SK-N-SH treated with all-trans-retinoic acid at 6 μM for 48 hours (cell line): Measurements from ENCODE around the gene ARHGEF25.
"Not testable (repeated sequence)": the region's sequence is repeated elsewhere in the genome, so short reads cannot be mapped to it uniquely, and the experiment has no call there.

Experiments
- ATAC-seq: fragments of 200-7000 bp; cut with Tn5 transposase; 3 replicates; pipeline ENCODE4 v1.9.1; 2020; ENCODE audit warnings: mild to moderate bottlenecking, moderate library complexity
- ARNTL ChIP-seq: fragments of 450-650 bp; formaldehyde crosslinking; IDR thresholded peaks from 2 replicates; pipeline ENCODE4 v1.5.0; 2020; ENCODE audit warnings: low read depth, mild to moderate bottlenecking, moderate library complexity, borderline replicate concordance
- BACH2 ChIP-seq: fragments of 250-450 bp; sonication (Bioruptor Pico); IDR thresholded peaks from 2 replicates; pipeline ENCODE4 v1.9.0; 2021; ENCODE audit warnings: mild to moderate bottlenecking, borderline replicate concordance
- CSDC2 ChIP-seq: fragments of 250-450 bp; sonication (Bioruptor Pico); IDR thresholded peaks from 2 replicates; pipeline ENCODE4 v1.5.0; 2020; ENCODE audit warnings: mild to moderate bottlenecking, moderate library complexity
- ESRRG ChIP-seq: fragments of 250-450 bp; sonication (Bioruptor Pico); IDR thresholded peaks from 2 replicates; pipeline ENCODE4 v1.6.1; 2021; ENCODE audit warnings: mild to moderate bottlenecking
- GLIS3 ChIP-seq: fragments of 250-450 bp; sonication (Bioruptor Pico); IDR thresholded peaks from 2 replicates; pipeline ENCODE4 v1.5.0; 2020; ENCODE audit warnings: mild to moderate bottlenecking, moderate library complexity
- ISL1 ChIP-seq: fragments of 250-450 bp; sonication (Bioruptor Pico); IDR thresholded peaks from 2 replicates; pipeline ENCODE4 v2.1.2; 2022; ENCODE audit warnings: mild to moderate bottlenecking, moderate library complexity
- OSR1 ChIP-seq: fragments of 250-450 bp; sonication (Bioruptor Pico); IDR thresholded peaks from 2 replicates; pipeline ENCODE4 v1.8.0; 2022; ENCODE audit warnings: moderate library complexity, mild to moderate bottlenecking, inconsistent platforms
- PPARA ChIP-seq: fragments of 250-450 bp; sonication (Bioruptor Pico); IDR thresholded peaks from 2 replicates; pipeline ENCODE4 v1.5.0; 2020; ENCODE audit warnings: mild to moderate bottlenecking, borderline replicate concordance
- RARB ChIP-seq: fragments of 250-450 bp; sonication (Bioruptor Pico); IDR thresholded peaks from 2 replicates; pipeline ENCODE4 v1.8.0; 2021; ENCODE audit warnings: mild to moderate bottlenecking, moderate library complexity
- SNAI2 ChIP-seq: fragments of 250-450 bp; sonication (Bioruptor Pico); IDR thresholded peaks from 2 replicates; pipeline ENCODE4 v1.5.0; 2020; ENCODE audit warnings: mild to moderate bottlenecking, moderate library complexity
- TCF4 ChIP-seq: fragments of 250-450 bp; sonication (Bioruptor Pico); IDR thresholded peaks from 2 replicates; pipeline ENCODE4 v1.8.0; 2021; ENCODE audit warnings: mild to moderate bottlenecking, moderate library complexity, borderline replicate concordance
- TOX ChIP-seq: fragments of 250-450 bp; sonication (Bioruptor Pico); IDR thresholded peaks from 2 replicates; pipeline ENCODE4 v1.8.0; 2021; ENCODE audit warnings: mild to moderate bottlenecking, moderate library complexity, borderline replicate concordance
- ZC3H10 ChIP-seq: fragments of 250-450 bp; sonication (Bioruptor Pico); IDR thresholded peaks from 2 replicates; pipeline ENCODE4 v1.5.1; 2021; ENCODE audit warnings: mild to moderate bottlenecking, moderate library complexity
- ZFP3 ChIP-seq: fragments of 250-450 bp; sonication (Bioruptor Pico); IDR thresholded peaks from 2 replicates; pipeline ENCODE4 v1.5.0; 2020; ENCODE audit warnings: mild to moderate bottlenecking, moderate library complexity
- ZFP30 ChIP-seq: fragments of 450-650 bp; formaldehyde crosslinking; IDR thresholded peaks from 2 replicates; pipeline ENCODE4 v1.5.0; 2022; ENCODE audit warnings: mild to moderate bottlenecking, moderate library complexity
- ZNF565 ChIP-seq: fragments of 450-650 bp; formaldehyde crosslinking; conservative IDR thresholded peaks from 2 replicates; pipeline ENCODE4 v1.5.0; 2020; ENCODE audit warnings: low read depth, mild to moderate bottlenecking, moderate library complexity
- ZNF70 ChIP-seq: fragments of 450-650 bp; formaldehyde crosslinking; IDR thresholded peaks from 2 replicates; pipeline ENCODE4 v1.5.0; 2020; ENCODE audit warnings: mild to moderate bottlenecking, moderate library complexity
- ZNF8 ChIP-seq: fragments of 450-650 bp; formaldehyde crosslinking; IDR thresholded peaks from 2 replicates; pipeline ENCODE4 v1.5.0; 2020; ENCODE audit warnings: mild to moderate bottlenecking, moderate library complexity
- TF ChIP-seq, protein P1 (sequence below): fragments of 250-450 bp; sonication (Bioruptor Pico); IDR thresholded peaks from 2 replicates; pipeline ENCODE4 v1.5.0; 2020; ENCODE audit warnings: mild to moderate bottlenecking, moderate library complexity
- TF ChIP-seq, protein P2 (sequence below): fragments of 250-450 bp; sonication (Bioruptor Pico); IDR thresholded peaks from 2 replicates; pipeline ENCODE4 v1.8.0; 2021; ENCODE audit warnings: low read depth, mild to moderate bottlenecking, moderate library complexity, borderline replicate concordance
- TF ChIP-seq, protein P3 (sequence below): fragments of 250-450 bp; sonication (Bioruptor Pico); IDR thresholded peaks from 2 replicates; pipeline ENCODE4 v1.5.1; 2020; ENCODE audit warnings: low read depth, mild to moderate bottlenecking, moderate library complexity
- TF ChIP-seq, protein P4 (sequence below): fragments of 250-450 bp; sonication (Bioruptor Pico); IDR thresholded peaks from 2 replicates; pipeline ENCODE4 v1.5.1; 2021; ENCODE audit warnings: mild to moderate bottlenecking, moderate library complexity

The ARHGEF25 gene

DNA sequence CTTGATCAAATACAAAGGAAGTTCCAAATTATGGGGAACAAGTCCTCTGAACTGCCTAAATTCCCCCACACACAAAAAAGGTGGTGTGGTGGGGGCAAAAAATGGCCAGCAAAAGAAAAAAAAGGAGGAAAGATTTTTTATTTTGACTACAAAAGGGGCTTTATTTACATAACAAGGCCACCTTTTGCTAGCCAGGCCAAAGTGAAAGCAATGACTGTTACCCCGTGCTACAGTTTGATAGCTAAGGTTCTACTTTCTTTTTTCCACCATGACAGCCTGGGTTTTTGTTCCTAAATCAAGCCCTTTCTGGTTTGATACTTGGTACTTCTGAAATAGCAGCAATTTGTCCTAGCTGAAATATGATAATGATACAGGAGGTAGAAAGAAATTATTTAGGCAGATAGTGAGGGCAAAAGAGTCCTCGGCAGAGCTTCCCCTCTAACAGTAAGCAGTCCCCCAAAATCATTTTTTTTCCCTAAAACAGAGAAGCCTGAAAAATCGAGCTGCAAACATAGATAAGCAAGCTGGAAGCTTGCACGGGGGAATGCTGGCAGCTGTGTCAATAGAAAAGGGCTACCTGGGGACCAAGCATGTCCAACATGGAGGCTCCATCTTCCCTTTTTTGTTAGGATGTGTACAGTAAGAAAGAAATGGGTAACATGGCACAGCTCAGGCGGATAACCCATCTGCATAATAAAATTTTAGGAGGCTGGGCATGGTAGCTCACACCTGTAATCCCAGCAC, 30.6 kb downstream of the ARHGEF25 start:
- ATAC-seq = no peak
- no peak for TF ChIP-seq PPARA (CRISPR knock-in tag)
- TF ChIP-seq, protein P1, sequence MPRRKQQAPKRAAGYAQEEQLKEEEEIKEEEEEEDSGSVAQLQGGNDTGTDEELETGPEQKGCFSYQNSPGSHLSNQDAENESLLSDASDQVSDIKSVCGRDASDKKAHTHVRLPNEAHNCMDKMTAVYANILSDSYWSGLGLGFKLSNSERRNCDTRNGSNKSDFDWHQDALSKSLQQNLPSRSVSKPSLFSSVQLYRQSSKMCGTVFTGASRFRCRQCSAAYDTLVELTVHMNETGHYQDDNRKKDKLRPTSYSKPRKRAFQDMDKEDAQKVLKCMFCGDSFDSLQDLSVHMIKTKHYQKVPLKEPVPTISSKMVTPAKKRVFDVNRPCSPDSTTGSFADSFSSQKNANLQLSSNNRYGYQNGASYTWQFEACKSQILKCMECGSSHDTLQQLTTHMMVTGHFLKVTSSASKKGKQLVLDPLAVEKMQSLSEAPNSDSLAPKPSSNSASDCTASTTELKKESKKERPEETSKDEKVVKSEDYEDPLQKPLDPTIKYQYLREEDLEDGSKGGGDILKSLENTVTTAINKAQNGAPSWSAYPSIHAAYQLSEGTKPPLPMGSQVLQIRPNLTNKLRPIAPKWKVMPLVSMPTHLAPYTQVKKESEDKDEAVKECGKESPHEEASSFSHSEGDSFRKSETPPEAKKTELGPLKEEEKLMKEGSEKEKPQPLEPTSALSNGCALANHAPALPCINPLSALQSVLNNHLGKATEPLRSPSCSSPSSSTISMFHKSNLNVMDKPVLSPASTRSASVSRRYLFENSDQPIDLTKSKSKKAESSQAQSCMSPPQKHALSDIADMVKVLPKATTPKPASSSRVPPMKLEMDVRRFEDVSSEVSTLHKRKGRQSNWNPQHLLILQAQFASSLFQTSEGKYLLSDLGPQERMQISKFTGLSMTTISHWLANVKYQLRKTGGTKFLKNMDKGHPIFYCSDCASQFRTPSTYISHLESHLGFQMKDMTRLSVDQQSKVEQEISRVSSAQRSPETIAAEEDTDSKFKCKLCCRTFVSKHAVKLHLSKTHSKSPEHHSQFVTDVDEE = no peak
- TF ChIP-seq, protein P2, sequence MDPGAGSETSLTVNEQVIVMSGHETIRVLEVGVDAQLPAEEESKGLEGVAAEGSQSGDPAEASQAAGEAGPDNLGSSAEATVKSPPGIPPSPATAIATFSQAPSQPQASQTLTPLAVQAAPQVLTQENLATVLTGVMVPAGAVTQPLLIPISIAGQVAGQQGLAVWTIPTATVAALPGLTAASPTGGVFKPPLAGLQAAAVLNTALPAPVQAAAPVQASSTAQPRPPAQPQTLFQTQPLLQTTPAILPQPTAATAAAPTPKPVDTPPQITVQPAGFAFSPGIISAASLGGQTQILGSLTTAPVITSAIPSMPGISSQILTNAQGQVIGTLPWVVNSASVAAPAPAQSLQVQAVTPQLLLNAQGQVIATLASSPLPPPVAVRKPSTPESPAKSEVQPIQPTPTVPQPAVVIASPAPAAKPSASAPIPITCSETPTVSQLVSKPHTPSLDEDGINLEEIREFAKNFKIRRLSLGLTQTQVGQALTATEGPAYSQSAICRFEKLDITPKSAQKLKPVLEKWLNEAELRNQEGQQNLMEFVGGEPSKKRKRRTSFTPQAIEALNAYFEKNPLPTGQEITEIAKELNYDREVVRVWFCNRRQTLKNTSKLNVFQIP (CRISPR knock-in tag) = no peak
- TF ChIP-seq, protein P3, sequence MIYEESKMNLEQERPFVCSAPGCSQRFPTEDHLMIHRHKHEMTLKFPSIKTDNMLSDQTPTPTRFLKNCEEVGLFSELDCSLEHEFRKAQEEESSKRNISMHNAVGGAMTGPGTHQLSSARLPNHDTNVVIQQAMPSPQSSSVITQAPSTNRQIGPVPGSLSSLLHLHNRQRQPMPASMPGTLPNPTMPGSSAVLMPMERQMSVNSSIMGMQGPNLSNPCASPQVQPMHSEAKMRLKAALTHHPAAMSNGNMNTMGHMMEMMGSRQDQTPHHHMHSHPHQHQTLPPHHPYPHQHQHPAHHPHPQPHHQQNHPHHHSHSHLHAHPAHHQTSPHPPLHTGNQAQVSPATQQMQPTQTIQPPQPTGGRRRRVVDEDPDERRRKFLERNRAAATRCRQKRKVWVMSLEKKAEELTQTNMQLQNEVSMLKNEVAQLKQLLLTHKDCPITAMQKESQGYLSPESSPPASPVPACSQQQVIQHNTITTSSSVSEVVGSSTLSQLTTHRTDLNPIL (CRISPR knock-in tag) = no peak
- TF ChIP-seq CSDC2 = no peak
- TF ChIP-seq ZC3H10 (CRISPR knock-in tag) = no peak
- no peak for TF ChIP-seq SNAI2 (CRISPR knock-in tag)
- TF ChIP-seq ZFP30 = no peak
- TF ChIP-seq ARNTL (CRISPR knock-in tag) = no peak
- no peak for TF ChIP-seq OSR1

DNA sequence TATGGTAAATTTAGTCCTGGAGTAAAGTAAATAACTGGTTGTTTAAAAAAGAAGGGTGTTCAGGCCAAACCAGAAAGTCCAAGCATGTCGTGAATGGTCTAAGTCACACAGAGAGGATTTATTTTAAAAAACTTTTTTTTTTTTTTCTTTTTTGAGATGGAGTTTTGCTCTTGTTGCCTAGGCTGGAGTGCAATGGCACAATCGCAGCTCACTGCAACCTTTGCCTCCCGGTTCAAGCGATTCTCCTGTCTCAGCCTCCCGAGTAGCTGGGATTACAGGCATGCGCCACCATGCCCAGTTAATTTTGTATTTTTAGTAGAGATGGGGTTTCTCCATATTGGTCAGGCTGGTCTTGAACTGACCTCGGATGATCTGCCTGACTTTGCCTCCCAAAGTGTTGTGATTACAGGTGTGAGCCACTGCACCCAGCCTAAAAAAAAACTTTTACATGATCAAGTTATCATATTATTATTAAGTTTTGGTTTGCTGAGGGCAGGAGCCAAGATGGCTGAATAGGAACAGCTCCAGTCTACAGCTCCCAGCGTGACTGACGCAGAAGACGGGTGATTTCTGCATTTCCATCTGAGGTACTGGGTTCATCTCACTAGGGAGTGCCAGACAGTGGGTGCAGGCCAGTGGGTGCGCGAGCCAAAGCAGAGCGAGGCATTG, 34.9 kb downstream of the ARHGEF25 start:
- ATAC-seq = not testable (repeated sequence)

DNA sequence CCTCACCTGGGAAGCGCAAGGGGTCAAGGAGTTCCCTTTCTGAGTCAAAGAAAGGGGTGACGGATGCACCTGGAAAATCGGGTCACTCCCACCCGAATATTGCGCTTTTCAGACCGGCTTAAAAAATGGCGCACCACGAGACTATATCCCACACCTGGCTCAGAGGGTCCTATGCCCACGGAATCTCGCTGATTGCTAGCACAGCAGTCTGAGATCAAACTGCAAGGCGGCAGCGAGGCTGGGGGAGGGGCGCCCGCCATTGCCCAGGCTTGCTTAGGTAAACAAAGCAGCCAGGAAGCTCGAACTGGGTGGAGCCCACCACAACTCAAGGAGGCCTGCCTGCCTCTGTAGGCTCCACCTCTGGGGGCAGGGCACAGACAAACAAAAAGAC, 35.4 kb downstream of the ARHGEF25 start:
- not testable (repeated sequence) for ATAC-seq

DNA sequence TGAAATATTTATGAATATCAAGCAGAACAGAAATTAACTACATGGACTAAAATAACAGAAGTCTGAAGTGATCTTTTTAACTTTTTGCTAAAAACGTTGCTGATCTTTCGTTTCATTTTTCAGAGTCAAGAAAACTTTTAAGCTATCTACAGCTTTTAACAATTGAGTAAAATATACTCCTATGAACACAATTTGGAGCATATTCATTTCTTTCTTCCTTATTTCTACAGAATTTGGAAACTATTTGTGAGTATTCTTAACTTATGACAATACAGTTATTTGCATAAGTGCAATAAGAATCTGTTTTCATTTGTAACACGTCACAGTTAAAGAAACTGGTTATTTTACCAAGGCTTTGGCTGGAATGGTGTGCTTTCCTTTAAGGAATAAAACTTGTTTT, 42.8 kb downstream of the ARHGEF25 start:
- no peak for ATAC-seq
- TF ChIP-seq TCF4 (CRISPR knock-in tag) = no peak
- no peak for TF ChIP-seq SNAI2 (CRISPR knock-in tag)
- TF ChIP-seq ZFP30 = no peak
- TF ChIP-seq ESRRG = no peak
- TF ChIP-seq TOX (CRISPR knock-in tag) = no peak
- TF ChIP-seq, protein P2 (CRISPR knock-in tag) = no peak
- TF ChIP-seq ZNF565 (CRISPR knock-in tag) = no peak
- no peak for TF ChIP-seq ISL1 (CRISPR knock-in tag)
- TF ChIP-seq ZNF8 (CRISPR knock-in tag) = no peak
- TF ChIP-seq GLIS3 = no peak
- no peak for TF ChIP-seq BACH2 (CRISPR knock-in tag)
- TF ChIP-seq, protein P4, sequence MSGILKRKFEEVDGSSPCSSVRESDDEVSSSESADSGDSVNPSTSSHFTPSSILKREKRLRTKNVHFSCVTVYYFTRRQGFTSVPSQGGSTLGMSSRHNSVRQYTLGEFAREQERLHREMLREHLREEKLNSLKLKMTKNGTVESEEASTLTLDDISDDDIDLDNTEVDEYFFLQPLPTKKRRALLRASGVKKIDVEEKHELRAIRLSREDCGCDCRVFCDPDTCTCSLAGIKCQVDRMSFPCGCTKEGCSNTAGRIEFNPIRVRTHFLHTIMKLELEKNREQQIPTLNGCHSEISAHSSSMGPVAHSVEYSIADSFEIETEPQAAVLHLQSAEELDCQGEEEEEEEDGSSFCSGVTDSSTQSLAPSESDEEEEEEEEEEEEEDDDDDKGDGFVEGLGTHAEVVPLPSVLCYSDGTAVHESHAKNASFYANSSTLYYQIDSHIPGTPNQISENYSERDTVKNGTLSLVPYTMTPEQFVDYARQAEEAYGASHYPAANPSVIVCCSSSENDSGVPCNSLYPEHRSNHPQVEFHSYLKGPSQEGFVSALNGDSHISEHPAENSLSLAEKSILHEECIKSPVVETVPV = no peak
- no peak for TF ChIP-seq ARNTL (CRISPR knock-in tag)
- TF ChIP-seq, protein P3 (CRISPR knock-in tag) = no peak
- TF ChIP-seq RARB = no peak
- TF ChIP-seq ZC3H10 (CRISPR knock-in tag) = no peak
- TF ChIP-seq ZNF70 = no peak
- no peak for TF ChIP-seq ZFP3 (CRISPR knock-in tag)
- TF ChIP-seq PPARA (CRISPR knock-in tag) = no peak
